CD14-positive monocyte (primary cell): ENCODE measurements around the gene TEX44. TPM values are rescaled to one million over a fixed set of nuclear protein-coding genes. Genes with fewer than 3 reads are reported as not detected.

Experiments used
- DNase-seq, 3 donors: peaks; one replicate each; pipeline ENCODE4 v3.0.0-alpha.2; 2011 to 2022
- H2AFZ ChIP-seq: 2 replicates; pipeline ENCODE4 v1.6.0; 2012; ENCODE audit warnings: mild to moderate bottlenecking, low read depth, low read length, inconsistent platforms; ENCODE audit not compliant: insufficient read depth, poor library complexity, severe bottlenecking
- H3K27ac ChIP-seq, 2 donors: 1 replicate in 1 of 2; 2 replicates in 1 of 2; pipeline ENCODE4 v1.5.1; 2012 to 2013; ENCODE audit warnings: low read length in 2 of 2, control low read depth in 1 of 2, inconsistent platforms in 1 of 2, low read depth in 1 of 2, mild to moderate bottlenecking in 1 of 2
- H3K27me3 ChIP-seq, 2 donors: one replicate each; pipeline versions ENCODE4 v1.6.0 to v1.6.1; 2011 to 2013; ENCODE audit warnings: low read length in 2 of 2; ENCODE audit not compliant: control insufficient read depth in 2 of 2, insufficient read depth in 2 of 2
- H3K36me3 ChIP-seq, 2 donors: replicated peaks in 1 of 2; 1 replicate in 1 of 2; 2 replicates in 1 of 2; pipeline versions ENCODE4 v1.5.1 to v1.6.1; 2012 to 2013; ENCODE audit warnings: low read length in 2 of 2, control low read depth in 1 of 2, inconsistent platforms in 1 of 2, mild to moderate bottlenecking in 1 of 2; ENCODE audit not compliant: insufficient read depth in 2 of 2, control insufficient read depth in 1 of 2
- H3K4me1 ChIP-seq, 2 donors: 1 replicate in 1 of 2; 2 replicates in 1 of 2; pipeline versions ENCODE4 v1.5.1 to v1.6.1; 2012 to 2013; ENCODE audit warnings: low read length in 2 of 2, control low read depth in 1 of 2, inconsistent platforms in 1 of 2, mild to moderate bottlenecking in 1 of 2, moderate library complexity in 1 of 2; ENCODE audit not compliant: insufficient read depth in 2 of 2, control insufficient read depth in 1 of 2
- H3K4me2 ChIP-seq: replicated peaks from 2 replicates; pipeline ENCODE3; 2012; ENCODE audit warnings: low read length, moderate library complexity, mild to moderate bottlenecking; ENCODE audit not compliant: poor library complexity, severe bottlenecking; ENCODE audit errors: extremely low read depth
- H3K4me3 ChIP-seq, 3 experiments: fragments of 200-600 bp in 1 of 3; sonication (generic) in 1 of 3; replicated peaks in 1 of 3; 1 replicate in 2 of 3; 2 replicates in 1 of 3; pipeline ENCODE4 v1.5.1; 2011 to 2013; ENCODE audit warnings: low read length in 3 of 3, mild to moderate bottlenecking in 3 of 3, control low read depth in 2 of 3, low read depth in 2 of 3, inconsistent platforms in 1 of 3, moderate library complexity in 1 of 3
- H3K79me2 ChIP-seq: 2 replicates; pipeline ENCODE4 v1.6.0; 2012; ENCODE audit warnings: mild to moderate bottlenecking, control low read depth, inconsistent platforms, low read length, moderate library complexity; ENCODE audit not compliant: insufficient read depth
- H3K9ac ChIP-seq: 2 replicates; pipeline ENCODE4 v1.6.0; 2017; ENCODE audit warnings: low read length, mild to moderate bottlenecking; ENCODE audit not compliant: insufficient read depth, poor library complexity, severe bottlenecking
- H3K9me3 ChIP-seq, 2 donors: replicated peaks in 1 of 2; 1 replicate in 1 of 2; 2 replicates in 1 of 2; pipeline versions ENCODE4 v1.5.1 to v1.6.1; 2012 to 2013; ENCODE audit warnings: low read length in 2 of 2, control low read depth in 1 of 2; ENCODE audit not compliant: control insufficient read depth in 1 of 2, insufficient read depth in 1 of 2
- H4K20me1 ChIP-seq: 2 replicates; pipeline ENCODE4 v1.6.0; 2012; ENCODE audit warnings: mild to moderate bottlenecking, low read length, control low read depth, moderate library complexity; ENCODE audit not compliant: insufficient read depth
- H3K27ac Mint-ChIP-seq, 7 donors: one replicate each; pipeline ENCODE4 v1.8.0; 2020; ENCODE audit warnings: mild to moderate bottlenecking in 7 of 7, mixed read lengths in 7 of 7, moderate library complexity in 6 of 7, inconsistent platforms in 2 of 7
- H3K27me3 Mint-ChIP-seq, 3 donors: one replicate each; pipeline ENCODE4 v1.8.0; 2021 to 2022; ENCODE audit warnings: low read depth in 3 of 3, mild to moderate bottlenecking in 3 of 3, mixed read lengths in 3 of 3, moderate library complexity in 3 of 3, inconsistent platforms in 1 of 3
- H3K36me3 Mint-ChIP-seq, 2 donors: one replicate each; pipeline ENCODE4 v1.8.0; 2020; ENCODE audit warnings: mixed read lengths in 2 of 2, inconsistent platforms in 1 of 2, mild to moderate bottlenecking in 1 of 2
- H3K4me1 Mint-ChIP-seq: one replicate; pipeline ENCODE4 v1.8.0; 2020; ENCODE audit warnings: mild to moderate bottlenecking, mixed read lengths
- H3K4me3 Mint-ChIP-seq, 2 donors: one replicate each; pipeline ENCODE4 v1.8.0; 2020; ENCODE audit warnings: mild to moderate bottlenecking in 2 of 2, mixed read lengths in 2 of 2, moderate library complexity in 1 of 2
- H3K9me3 Mint-ChIP-seq, 7 donors: one replicate each; pipeline ENCODE4 v1.8.0; 2020 to 2022; ENCODE audit warnings: mixed read lengths in 7 of 7, mild to moderate bottlenecking in 6 of 7, moderate library complexity in 6 of 7, inconsistent platforms in 2 of 7
- WGBS: methylation state at CpG from one replicate; pipeline ENCODE4 v1.1.5; 2013; ENCODE audit warnings: missing lambda C conversion rate; ENCODE audit not compliant: insufficient coverage; 5-methylcytosine and 5-hydroxymethylcytosine counted together
- intact Hi-C, 2 donors: fragments of 100-400 bp; cut with micrococcal nuclease; formaldehyde crosslinking; loops; one replicate each; pipeline versions ENCODE4 v1.15.0 to v1.15.1; 2023
- polyA plus RNA-seq, 3 donors: library from polyadenylated mRNA; depleted of rRNA in 1 of 3; unstranded in 2 of 3; stranded (reverse) in 1 of 3; fragments of 300-500 nt in 2 of 3; fragments of >200 nt in 1 of 3; fragmentation: Illumina TruSeq in 2 of 3; gene quantifications; 1 replicate in 2 of 3; 2 replicates in 1 of 3; pipeline ENCODE4 v1.2.3, GENCODE V29; 2012 to 2021
- TF ChIP-seq, protein P1 (sequence below): fragments of 200-600 bp; IDR thresholded peaks from one replicate; pipeline ENCODE4 v1.8.0; 2022; ENCODE audit warnings: antibody characterized with exemption, mild to moderate bottlenecking

Gene TEX44
- polyA plus RNA-seq, 3 donors: not detected

DNA sequence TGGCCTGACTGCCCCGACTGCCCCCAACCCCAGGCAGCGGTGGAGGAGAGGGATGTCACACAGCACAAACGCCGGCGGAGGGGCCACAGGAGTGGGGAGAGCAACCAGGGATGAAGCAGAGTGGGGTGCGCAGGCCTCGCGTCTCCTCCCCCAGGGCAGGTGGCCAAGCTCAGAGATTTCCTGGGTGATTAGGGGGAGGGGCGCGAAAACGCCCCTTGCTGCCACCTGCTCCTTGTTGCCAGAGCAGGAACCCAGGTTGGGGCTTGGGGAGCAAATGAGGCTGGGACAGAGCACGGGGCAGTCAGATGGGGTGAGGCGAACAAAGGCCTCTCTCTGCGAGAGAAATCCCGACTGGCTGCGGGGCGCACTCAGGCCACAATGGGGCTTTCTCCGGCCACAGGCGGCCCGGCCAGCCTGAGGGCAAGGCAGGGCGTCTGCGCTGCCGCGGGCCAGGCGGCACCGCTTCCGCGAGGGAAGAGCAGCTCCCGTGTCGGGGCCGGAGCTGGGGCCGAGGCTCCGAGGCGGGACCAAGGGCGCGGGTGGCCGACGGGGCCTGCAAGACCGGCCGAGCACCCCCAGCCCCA, 11.5 kb downstream of the TEX44 start:
- H3K4me3 ChIP-seq: peak overlapping the region; percentile 0 to 66 (median 23)
- peak overlapping the region in 6 of 7 donors; percentile 26 to 92 (median 90) for H3K27ac Mint-ChIP-seq
- peak overlapping the region; percentile 72 for H3K4me2 ChIP-seq
- no peaks in the 10 kb centered on the region for H4K20me1 ChIP-seq
- peaks cover 0 to 10% of the 10 kb centered on the region in 2 donors for H3K36me3 Mint-ChIP-seq
- H3K9me3 Mint-ChIP-seq: no peaks in the 10 kb centered on the region
- no peaks in the 10 kb centered on the region for H3K27me3 ChIP-seq
- intact Hi-C loops: loop anchor here (5.0 kb wide), 2 partner anchors 42 to 82 kb away; no protein-coding TSS in a partner anchor
- WGBS: 23% methylated on average over 39 of the region's 40 CpGs
- peak overlapping the region; percentile 34 to 64 for H3K4me3 Mint-ChIP-seq
- DNase-seq: no peak
- peaks cover 23% of the 10 kb centered on the region for H3K4me1 Mint-ChIP-seq
- TF ChIP-seq, protein P1, sequence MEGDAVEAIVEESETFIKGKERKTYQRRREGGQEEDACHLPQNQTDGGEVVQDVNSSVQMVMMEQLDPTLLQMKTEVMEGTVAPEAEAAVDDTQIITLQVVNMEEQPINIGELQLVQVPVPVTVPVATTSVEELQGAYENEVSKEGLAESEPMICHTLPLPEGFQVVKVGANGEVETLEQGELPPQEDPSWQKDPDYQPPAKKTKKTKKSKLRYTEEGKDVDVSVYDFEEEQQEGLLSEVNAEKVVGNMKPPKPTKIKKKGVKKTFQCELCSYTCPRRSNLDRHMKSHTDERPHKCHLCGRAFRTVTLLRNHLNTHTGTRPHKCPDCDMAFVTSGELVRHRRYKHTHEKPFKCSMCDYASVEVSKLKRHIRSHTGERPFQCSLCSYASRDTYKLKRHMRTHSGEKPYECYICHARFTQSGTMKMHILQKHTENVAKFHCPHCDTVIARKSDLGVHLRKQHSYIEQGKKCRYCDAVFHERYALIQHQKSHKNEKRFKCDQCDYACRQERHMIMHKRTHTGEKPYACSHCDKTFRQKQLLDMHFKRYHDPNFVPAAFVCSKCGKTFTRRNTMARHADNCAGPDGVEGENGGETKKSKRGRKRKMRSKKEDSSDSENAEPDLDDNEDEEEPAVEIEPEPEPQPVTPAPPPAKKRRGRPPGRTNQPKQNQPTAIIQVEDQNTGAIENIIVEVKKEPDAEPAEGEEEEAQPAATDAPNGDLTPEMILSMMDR: no peak
- peak overlapping the region; percentile 97 for H3K9ac ChIP-seq
- no peaks in the 10 kb centered on the region for H3K9me3 ChIP-seq
- H3K36me3 ChIP-seq: no peaks in the 10 kb centered on the region
- peaks cover 13 to 27% of the 10 kb centered on the region in 2 donors for H3K4me1 ChIP-seq
- H3K27ac ChIP-seq: peak overlapping the region; percentile 24 to 96
- peaks cover 2 to 20% (median 15%) of the 10 kb centered on the region in 3 donors for H3K27me3 Mint-ChIP-seq
- H3K79me2 ChIP-seq: no peaks in the 10 kb centered on the region
- peak overlapping the region; percentile 91 for H2AFZ ChIP-seq

DNA sequence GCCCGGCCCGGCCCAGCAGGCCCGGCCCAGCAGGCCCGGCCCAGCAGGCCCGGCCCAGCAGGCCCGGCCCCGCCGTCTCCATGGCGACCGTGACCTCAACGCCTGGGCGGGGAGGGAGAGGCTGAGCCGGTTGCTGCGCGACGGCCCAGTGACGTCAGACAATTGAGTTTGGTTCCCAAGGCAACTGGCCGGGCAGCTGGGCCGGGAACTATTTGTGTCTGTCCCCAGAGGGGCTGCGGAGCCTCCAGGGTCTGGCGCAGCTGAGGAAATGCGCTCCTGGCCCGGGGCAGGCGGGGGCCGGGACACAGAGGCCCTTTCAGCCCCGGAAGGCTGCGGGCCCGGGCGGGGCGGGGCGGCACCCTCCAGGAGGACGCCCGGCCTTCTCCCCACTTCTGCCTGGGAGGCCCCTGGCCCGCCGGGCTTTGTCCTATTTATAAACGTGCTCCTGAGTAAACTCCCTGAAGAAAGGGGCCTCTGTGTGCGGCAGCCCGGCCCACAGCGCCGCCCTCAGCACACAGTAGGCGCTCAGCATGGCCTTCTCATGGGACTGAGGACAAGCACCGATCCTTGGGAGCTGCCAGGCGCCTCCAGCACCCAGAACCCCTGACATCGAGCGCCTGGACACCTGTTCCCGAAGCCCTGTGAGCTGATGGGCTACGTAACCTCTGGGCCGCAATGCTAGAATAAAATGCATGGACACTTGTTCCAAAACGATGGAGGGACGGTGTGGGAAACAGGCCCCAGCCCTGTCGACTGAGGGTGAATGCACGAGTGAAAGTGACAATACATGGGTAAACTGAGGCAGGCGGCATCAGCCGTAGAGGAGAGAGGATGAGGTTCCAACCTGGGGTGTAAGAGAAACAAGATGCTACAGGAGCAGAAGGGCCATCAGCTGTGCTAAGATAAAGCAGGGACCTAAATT, 12.3 kb downstream of the TEX44 start:
- 20% methylated on average over 53 of the region's 54 CpGs for WGBS
- Mint-ChIP-seq H3K27ac (peak overlapping the region; percentile 76 to 95 (median 92)), H3K36me3 (peaks cover 0 to 10% of the 10 kb centered on the region in 2 donors), H3K27me3 (peaks cover 2 to 20% (median 18%) of the 10 kb centered on the region in 3 donors), H3K4me1 (peaks cover 23% of the 10 kb centered on the region), H3K4me3 (peak overlapping the region; percentile 54 to 77), H3K9me3 (no peaks in the 10 kb centered on the region)
- intact Hi-C loops: loop anchor here (5.0 kb wide), 2 partner anchors 43 to 83 kb away; no protein-coding TSS in a partner anchor
- no peaks in the 10 kb centered on the region for H3K9me3 ChIP-seq
- H3K9ac ChIP-seq: peak overlapping the region; percentile 97
- H3K4me3 ChIP-seq: peak overlapping the region; percentile 27 to 72 (median 29)
- peaks cover 13 to 27% of the 10 kb centered on the region in 2 donors for H3K4me1 ChIP-seq
- peak overlapping the region; percentile 68 for H3K4me2 ChIP-seq
- H2AFZ ChIP-seq: peak overlapping the region; percentile 68
- no peaks in the 10 kb centered on the region for H3K36me3 ChIP-seq
- H4K20me1 ChIP-seq: no peaks in the 10 kb centered on the region
- peak; percentile 99 to 100 (median 99) for DNase-seq
- TF ChIP-seq, protein P1: no peak
- peak overlapping the region; percentile 62 to 96 for H3K27ac ChIP-seq
- no peaks in the 10 kb centered on the region for H3K27me3 ChIP-seq
- H3K79me2 ChIP-seq: no peaks in the 10 kb centered on the region
